ENCODE measurements around the gene BAIAP2. TPM values are rescaled to one million over a fixed set of nuclear protein-coding genes. Genes with fewer than 3 reads are reported as not detected.

Gene BAIAP2
- total and polyA plus RNA-seq, 10 of the 15 experiments (the other 5 are each of a cell fraction or from before 2014, with no cell fraction given): 0.15 to 1.2 (median 0.46) TPM; not detected in 2

DNA sequence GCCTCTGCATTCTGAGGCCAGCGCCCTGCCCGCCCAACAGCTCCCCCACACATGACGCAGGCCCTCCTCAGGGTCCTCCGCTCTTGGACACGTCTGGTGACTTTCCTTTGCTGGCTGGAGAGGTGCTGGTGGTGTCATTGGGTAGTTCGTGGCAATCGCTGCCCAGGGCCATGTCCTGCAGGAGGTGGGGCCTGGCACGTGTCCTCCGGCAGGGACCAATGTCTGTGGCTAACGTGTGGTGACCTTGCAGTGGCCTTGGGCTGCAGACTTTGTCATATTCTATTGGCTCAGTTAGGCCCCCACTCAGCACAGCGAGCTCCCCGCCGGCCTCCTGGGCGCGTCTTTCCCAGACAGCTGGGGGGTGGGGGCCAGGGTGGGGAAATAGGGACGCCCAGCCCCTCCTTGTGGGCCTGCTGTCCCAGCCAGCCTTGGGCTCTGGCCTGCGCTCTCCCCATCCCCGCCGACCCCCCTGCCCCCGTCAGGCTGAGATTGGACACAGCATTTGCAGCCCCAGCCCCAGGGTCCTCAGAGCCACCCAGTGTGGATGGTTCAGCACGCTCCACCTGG, 78.3 kb downstream of the BAIAP2 start:
- SMC1A ChIA-PET (ENCODE audit: uncharacterized antibody, unreplicated experiment): no interaction called here
- WGBS (ENCODE audit: insufficient coverage, insufficient replicate concordance, low lambda C conversion rate, missing lambda C conversion rate): 27% methylated on average over 19 of the region's 21 CpGs
- no peak overlapping the region for H3K4me2 ChIP-seq (ENCODE audit: control insufficient read depth, insufficient read depth)
- TF ChIP-seq, protein P1, sequence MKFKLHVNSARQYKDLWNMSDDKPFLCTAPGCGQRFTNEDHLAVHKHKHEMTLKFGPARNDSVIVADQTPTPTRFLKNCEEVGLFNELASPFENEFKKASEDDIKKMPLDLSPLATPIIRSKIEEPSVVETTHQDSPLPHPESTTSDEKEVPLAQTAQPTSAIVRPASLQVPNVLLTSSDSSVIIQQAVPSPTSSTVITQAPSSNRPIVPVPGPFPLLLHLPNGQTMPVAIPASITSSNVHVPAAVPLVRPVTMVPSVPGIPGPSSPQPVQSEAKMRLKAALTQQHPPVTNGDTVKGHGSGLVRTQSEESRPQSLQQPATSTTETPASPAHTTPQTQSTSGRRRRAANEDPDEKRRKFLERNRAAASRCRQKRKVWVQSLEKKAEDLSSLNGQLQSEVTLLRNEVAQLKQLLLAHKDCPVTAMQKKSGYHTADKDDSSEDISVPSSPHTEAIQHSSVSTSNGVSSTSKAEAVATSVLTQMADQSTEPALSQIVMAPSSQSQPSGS (IDR thresholded peaks at IDR 0.05; ENCODE audit: low read length): no peak
- TF ChIP-seq, protein P2, sequence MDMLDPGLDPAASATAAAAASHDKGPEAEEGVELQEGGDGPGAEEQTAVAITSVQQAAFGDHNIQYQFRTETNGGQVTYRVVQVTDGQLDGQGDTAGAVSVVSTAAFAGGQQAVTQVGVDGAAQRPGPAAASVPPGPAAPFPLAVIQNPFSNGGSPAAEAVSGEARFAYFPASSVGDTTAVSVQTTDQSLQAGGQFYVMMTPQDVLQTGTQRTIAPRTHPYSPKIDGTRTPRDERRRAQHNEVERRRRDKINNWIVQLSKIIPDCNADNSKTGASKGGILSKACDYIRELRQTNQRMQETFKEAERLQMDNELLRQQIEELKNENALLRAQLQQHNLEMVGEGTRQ (IDR thresholded peaks at IDR 0.05; ENCODE audit: borderline replicate concordance, low read depth, low read length): no peak
- TF ChIP-seq IKZF2 (IDR thresholded peaks at IDR 0.05) (no peak), HDAC2 (IDR thresholded peaks at IDR 0.05) (no peak), RFX5 (IDR thresholded peaks at IDR 0.05; ENCODE audit: low read depth, low read length) (no peak), JUNB (IDR thresholded peaks at IDR 0.05) (no peak), TCF12 (IDR thresholded peaks at IDR 0.05; ENCODE audit: low read depth, low read length) (no peak), ZBED1 (IDR thresholded peaks at IDR 0.05; ENCODE audit: borderline replicate concordance) (no peak), TBL1XR1 (IDR thresholded peaks at IDR 0.05; ENCODE audit: low read depth, low read length) (no peak), RBBP5 (conservative IDR thresholded peaks at IDR 0.05) (no peak), RUNX3 (IDR thresholded peaks at IDR 0.05; ENCODE audit: low read length) (no peak), FOXM1 (IDR thresholded peaks at IDR 0.05; ENCODE audit: low read depth, low read length) (no peak), SMARCA5 (IDR thresholded peaks at IDR 0.05) (no peak)
- TF ChIP-seq, protein P3, sequence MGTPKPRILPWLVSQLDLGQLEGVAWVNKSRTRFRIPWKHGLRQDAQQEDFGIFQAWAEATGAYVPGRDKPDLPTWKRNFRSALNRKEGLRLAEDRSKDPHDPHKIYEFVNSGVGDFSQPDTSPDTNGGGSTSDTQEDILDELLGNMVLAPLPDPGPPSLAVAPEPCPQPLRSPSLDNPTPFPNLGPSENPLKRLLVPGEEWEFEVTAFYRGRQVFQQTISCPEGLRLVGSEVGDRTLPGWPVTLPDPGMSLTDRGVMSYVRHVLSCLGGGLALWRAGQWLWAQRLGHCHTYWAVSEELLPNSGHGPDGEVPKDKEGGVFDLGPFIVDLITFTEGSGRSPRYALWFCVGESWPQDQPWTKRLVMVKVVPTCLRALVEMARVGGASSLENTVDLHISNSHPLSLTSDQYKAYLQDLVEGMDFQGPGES (IDR thresholded peaks at IDR 0.05): no peak
- TF ChIP-seq, protein P4, sequence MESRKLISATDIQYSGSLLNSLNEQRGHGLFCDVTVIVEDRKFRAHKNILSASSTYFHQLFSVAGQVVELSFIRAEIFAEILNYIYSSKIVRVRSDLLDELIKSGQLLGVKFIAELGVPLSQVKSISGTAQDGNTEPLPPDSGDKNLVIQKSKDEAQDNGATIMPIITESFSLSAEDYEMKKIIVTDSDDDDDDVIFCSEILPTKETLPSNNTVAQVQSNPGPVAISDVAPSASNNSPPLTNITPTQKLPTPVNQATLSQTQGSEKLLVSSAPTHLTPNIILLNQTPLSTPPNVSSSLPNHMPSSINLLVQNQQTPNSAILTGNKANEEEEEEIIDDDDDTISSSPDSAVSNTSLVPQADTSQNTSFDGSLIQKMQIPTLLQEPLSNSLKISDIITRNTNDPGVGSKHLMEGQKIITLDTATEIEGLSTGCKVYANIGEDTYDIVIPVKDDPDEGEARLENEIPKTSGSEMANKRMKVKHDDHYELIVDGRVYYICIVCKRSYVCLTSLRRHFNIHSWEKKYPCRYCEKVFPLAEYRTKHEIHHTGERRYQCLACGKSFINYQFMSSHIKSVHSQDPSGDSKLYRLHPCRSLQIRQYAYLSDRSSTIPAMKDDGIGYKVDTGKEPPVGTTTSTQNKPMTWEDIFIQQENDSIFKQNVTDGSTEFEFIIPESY (IDR thresholded peaks at IDR 0.05): no peak
- in situ Hi-C loops (cut with MboI): no loop called here
- H3K27ac ChIP-seq (ENCODE audit: control insufficient read depth, insufficient read depth): no peak overlapping the region
- no peaks in the 10 kb centered on the region for H3K36me3 ChIP-seq (ENCODE audit: control insufficient read depth in 2 of 2, insufficient read depth in 2 of 2, low read length in 1 of 2)
- RAD21 ChIA-PET (ENCODE audit: unreplicated experiment): no interaction called here
- H3K27me3 ChIP-seq (replicated peaks in 1 of 2; ENCODE audit: control insufficient read depth in 2 of 2, insufficient read depth in 2 of 2, low read length in 1 of 2): no peaks in the 10 kb centered on the region; a peak in 1 of 4 replicates
- ATAC-seq (no peak), FAIRE-seq (no peak), DNase-seq (ENCODE audit: low read depth, low spot score) (no peak)
- intact Hi-C loops (cut with micrococcal nuclease; ENCODE audit: unreplicated experiment): no loop called here
- H3K4me1 ChIP-seq (ENCODE audit: control insufficient read depth, insufficient read depth, low read length): no peaks in the 10 kb centered on the region
- H2AFZ ChIP-seq (ENCODE audit: control insufficient read depth, low read depth, low read length): no peak overlapping the region
- no TSS peak for BruUV-seq (replicated peaks)
- CTCF ChIA-PET: no interaction called here
- no peak overlapping the region for H3K9ac ChIP-seq (ENCODE audit: control insufficient read depth, insufficient read depth, low read length)
- POLR2A ChIA-PET: interaction anchor here (0.5 kb wide), 1 partner anchor 831 kb away, joined by 3 read pairs; no protein-coding TSS in a partner anchor
- no peak overlapping the region for H3K4me3 ChIP-seq
- no peaks in the 10 kb centered on the region for H3K9me3 ChIP-seq (replicated peaks; ENCODE audit: control insufficient read depth, insufficient read depth, low read length)
- no peaks in the 10 kb centered on the region for H4K20me1 ChIP-seq (ENCODE audit: control insufficient read depth, insufficient read depth)
- H3K79me2 ChIP-seq (ENCODE audit: control insufficient read depth, insufficient read depth, low read length): no peaks in the 10 kb centered on the region
